Activated naive CD8-positive, alpha-beta T cell treated with anti-CD3 and anti-CD28 coated beads, Interleukin-2, amount 50 U/mL, for 24 hours (primary cell): ENCODE measurements around the gene ADAM22.

Experiments used
- ATAC-seq: fragments of 150-1000 bp; cut with Tn5 transposase; one replicate; pipeline ENCODE4 v1.10.0; 2021
- DNase-seq: peaks from one replicate; pipeline ENCODE4 v3.0.0; 2021
- H3K27ac Mint-ChIP-seq: one replicate; pipeline ENCODE4 v1.8.0; 2021; ENCODE audit warnings: mild to moderate bottlenecking, mixed read lengths
- H3K27me3 Mint-ChIP-seq: one replicate; pipeline ENCODE4 v1.8.0; 2021; ENCODE audit warnings: mixed read lengths
- H3K36me3 Mint-ChIP-seq: one replicate; pipeline ENCODE4 v1.8.0; 2021; ENCODE audit warnings: low read depth, mixed read lengths
- H3K4me1 Mint-ChIP-seq: one replicate; pipeline ENCODE4 v1.8.0; 2021; ENCODE audit warnings: mixed read lengths
- H3K4me3 Mint-ChIP-seq: one replicate; pipeline ENCODE4 v1.8.0; 2021; ENCODE audit warnings: mild to moderate bottlenecking, moderate library complexity, mixed read lengths
- H3K9me3 Mint-ChIP-seq: one replicate; pipeline ENCODE4 v1.8.0; 2021; ENCODE audit warnings: mixed read lengths

ADAM22 gene

GRCh38 chr7:88226886-88227516 lies 292.9 kb downstream of the ADAM22 start:
- no peaks in the 10 kb centered on the region for H3K36me3 Mint-ChIP-seq
- DNase-seq (no peak), ATAC-seq (no peak)
- no peak overlapping the region for H3K27ac Mint-ChIP-seq
- peaks cover 6% of the 10 kb centered on the region for H3K9me3 Mint-ChIP-seq
- no peak overlapping the region for H3K4me3 Mint-ChIP-seq
- peaks cover 4% of the 10 kb centered on the region for H3K4me1 Mint-ChIP-seq
- H3K27me3 Mint-ChIP-seq, result peaks cover 19% of the 10 kb centered on the region

- Mint-ChIP-seq H3K4me3 (no peak overlapping the region), H3K4me1 (peaks cover 1% of the 10 kb centered on the region), H3K36me3 (no peaks in the 10 kb centered on the region), H3K27me3 (peaks cover 19% of the 10 kb centered on the region), H3K9me3 (peaks cover 6% of the 10 kb centered on the region), H3K27ac (no peak overlapping the region)
- no peak for DNase-seq
- ATAC-seq, result no peak
Observed at GRCh38 chr7:88229302-88229995, 295.4 kb downstream of the ADAM22 start.

- H3K36me3 Mint-ChIP-seq, result no peaks in the 10 kb centered on the region
- no peaks in the 10 kb centered on the region for H3K4me1 Mint-ChIP-seq
- H3K27ac Mint-ChIP-seq, result no peak overlapping the region
- ATAC-seq (no peak), DNase-seq (no peak)
- H3K4me3 Mint-ChIP-seq, result no peak overlapping the region
- peaks cover 22% of the 10 kb centered on the region for H3K27me3 Mint-ChIP-seq
- peaks cover 6% of the 10 kb centered on the region for H3K9me3 Mint-ChIP-seq
Observed at GRCh38 chr7:88230646-88231045, 296.6 kb downstream of the ADAM22 start.

GRCh38 chr7:88233828-88234227 lies 299.8 kb downstream of the ADAM22 start:
- Mint-ChIP-seq H3K9me3 (peaks cover under 1% of the 10 kb centered on the region), H3K27ac (no peak overlapping the region), H3K27me3 (peaks cover 16% of the 10 kb centered on the region), H3K4me3 (no peak overlapping the region), H3K4me1 (no peaks in the 10 kb centered on the region), H3K36me3 (no peaks in the 10 kb centered on the region)
- DNase-seq (no peak), ATAC-seq (no peak)

GRCh38 chr7:88239852-88240251 lies 305.8 kb downstream of the ADAM22 start:
- no peak overlapping the region for H3K4me3 Mint-ChIP-seq
- peaks cover 6% of the 10 kb centered on the region for H3K27me3 Mint-ChIP-seq
- no peak for DNase-seq
- ATAC-seq, result no peak
- H3K27ac Mint-ChIP-seq, result no peak overlapping the region
- no peaks in the 10 kb centered on the region for H3K36me3 Mint-ChIP-seq
- no peaks in the 10 kb centered on the region for H3K4me1 Mint-ChIP-seq
- no peaks in the 10 kb centered on the region for H3K9me3 Mint-ChIP-seq

- H3K9me3 Mint-ChIP-seq, result no peaks in the 10 kb centered on the region
- no peaks in the 10 kb centered on the region for H3K4me1 Mint-ChIP-seq
- ATAC-seq (no peak), DNase-seq (no peak)
- no peak overlapping the region for H3K27ac Mint-ChIP-seq
- H3K36me3 Mint-ChIP-seq, result no peaks in the 10 kb centered on the region
- peaks cover 3% of the 10 kb centered on the region for H3K27me3 Mint-ChIP-seq
- H3K4me3 Mint-ChIP-seq, result no peak overlapping the region
Observed at GRCh38 chr7:88243345-88243909, 309.4 kb downstream of the ADAM22 start.

- Mint-ChIP-seq H3K27ac (no peak overlapping the region), H3K4me3 (no peak overlapping the region), H3K4me1 (no peaks in the 10 kb centered on the region), H3K9me3 (no peaks in the 10 kb centered on the region), H3K36me3 (no peaks in the 10 kb centered on the region), H3K27me3 (peaks cover 3% of the 10 kb centered on the region)
- ATAC-seq (no peak), DNase-seq (no peak)
Observed at GRCh38 chr7:88244258-88244657, 310.2 kb downstream of the ADAM22 start.
